Measurements from ENCODE around the gene MAPRE2.

MAPRE2 gene

GRCh38 chr18:35040988-35041814 is at the start of gene MAPRE2:
Gene MAPRE2 (plus strand): TSS chr18:35041413. CDS start chr18:35041540, 127 bp downstream.
- no peak for TF ChIP-seq CTCF (IDR thresholded peaks at IDR 0.05; ENCODE audit: extremely low read depth, missing control alignments)
- DNase-seq (ENCODE audit: low spot score): peak; percentile 92

- TF ChIP-seq CTCF (IDR thresholded peaks at IDR 0.05; ENCODE audit: extremely low read depth, missing control alignments): no peak
- no peak for DNase-seq (ENCODE audit: low spot score)
These were observed 49.7 kb upstream of the MAPRE2 start for GRCh38 chr18:34991561-34991960.

GRCh38 chr18:34993289-34993688 is 47.9 kb upstream of the MAPRE2 start:
- TF ChIP-seq CTCF (IDR thresholded peaks at IDR 0.05; ENCODE audit: extremely low read depth, missing control alignments): no peak

GRCh38 chr18:34995746-34996145 is 45.5 kb upstream of the MAPRE2 start:
- no peak for DNase-seq (ENCODE audit: low spot score)

More at GRCh38 chr18:34993289-34993688, 47.9 kb upstream of the MAPRE2 start:
- no peak for DNase-seq (ENCODE audit: low spot score)

GRCh38 chr18:34998661-34999060 is 42.6 kb upstream of the MAPRE2 start:
- no peak for TF ChIP-seq CTCF (IDR thresholded peaks at IDR 0.05; ENCODE audit: extremely low read depth, missing control alignments)
- DNase-seq (ENCODE audit: low spot score): no peak

More at GRCh38 chr18:34995746-34996145, 45.5 kb upstream of the MAPRE2 start:
- no peak for TF ChIP-seq CTCF (IDR thresholded peaks at IDR 0.05; ENCODE audit: extremely low read depth, missing control alignments)

- TF ChIP-seq CTCF (IDR thresholded peaks at IDR 0.05; ENCODE audit: extremely low read depth, missing control alignments): no peak
- DNase-seq (ENCODE audit: low spot score): no peak
These were observed 41.4 kb upstream of the MAPRE2 start for GRCh38 chr18:34999756-35000289.

GRCh38 chr18:35000457-35000856 is 40.8 kb upstream of the MAPRE2 start:
- no peak for DNase-seq (ENCODE audit: low spot score)
- TF ChIP-seq CTCF (IDR thresholded peaks at IDR 0.05; ENCODE audit: extremely low read depth, missing control alignments): no peak

Measured in GM20000 (cell line).